LHCN-M2 (cell line): ENCODE data around the gene PWP2. TPM values are rescaled to one million over a fixed set of nuclear protein-coding genes. Genes with fewer than 3 reads are reported as not detected.

Experiments used
- DNase-seq: peaks from one replicate; pipeline ENCODE4 v3.0.0-alpha.2; 2012; ENCODE audit warnings: low read depth
- polyA plus RNA-seq: library from polyadenylated mRNA; unstranded; fragments of >200 nt; gene quantifications from one replicate; pipeline ENCODE4 v1.2.1, GENCODE V29; 2012; ENCODE audit warnings: missing spikeins
- total RNA-seq: library from RNA; depleted of rRNA; stranded (reverse); fragments of >200 nt; gene quantifications from 2 replicates; pipeline ENCODE4 v1.2.3, GENCODE V29; 2014; rRNA removed

The PWP2 gene
- 28.0 and 36.8 TPM in 2 replicates for total RNA-seq
- 10.0 TPM for polyA plus RNA-seq

DNA sequence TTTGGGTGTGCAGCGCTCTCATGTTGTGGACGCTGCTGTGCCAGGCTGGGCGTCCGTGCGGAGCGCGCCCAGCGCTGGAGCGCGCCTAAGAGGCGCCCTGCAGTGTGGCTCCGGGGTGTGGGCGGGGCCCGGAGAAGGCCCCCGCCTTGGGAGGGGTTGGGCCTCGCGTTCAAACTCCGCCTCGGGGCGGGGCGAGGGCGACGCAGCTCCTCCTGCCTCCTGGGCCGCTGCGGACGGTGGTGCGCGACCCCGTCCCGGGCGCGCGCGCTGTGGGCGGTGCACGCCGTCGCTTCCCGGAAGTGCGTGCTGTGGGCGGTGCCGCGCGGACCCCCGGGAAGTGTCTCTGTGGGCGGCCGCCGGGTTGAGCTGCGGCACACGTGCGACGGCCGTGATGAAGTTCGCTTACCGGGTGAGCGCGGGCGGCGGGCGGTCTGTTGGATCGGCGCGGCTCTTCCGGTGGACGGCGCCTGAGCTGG lies at the start of gene PWP2:
TSS of gene PWP2 (plus strand) at position 374 of the 476 bp plus-strand sequence. CDS start at position 392, 18 bp downstream.
- DNase-seq = peak; percentile 30

DNA sequence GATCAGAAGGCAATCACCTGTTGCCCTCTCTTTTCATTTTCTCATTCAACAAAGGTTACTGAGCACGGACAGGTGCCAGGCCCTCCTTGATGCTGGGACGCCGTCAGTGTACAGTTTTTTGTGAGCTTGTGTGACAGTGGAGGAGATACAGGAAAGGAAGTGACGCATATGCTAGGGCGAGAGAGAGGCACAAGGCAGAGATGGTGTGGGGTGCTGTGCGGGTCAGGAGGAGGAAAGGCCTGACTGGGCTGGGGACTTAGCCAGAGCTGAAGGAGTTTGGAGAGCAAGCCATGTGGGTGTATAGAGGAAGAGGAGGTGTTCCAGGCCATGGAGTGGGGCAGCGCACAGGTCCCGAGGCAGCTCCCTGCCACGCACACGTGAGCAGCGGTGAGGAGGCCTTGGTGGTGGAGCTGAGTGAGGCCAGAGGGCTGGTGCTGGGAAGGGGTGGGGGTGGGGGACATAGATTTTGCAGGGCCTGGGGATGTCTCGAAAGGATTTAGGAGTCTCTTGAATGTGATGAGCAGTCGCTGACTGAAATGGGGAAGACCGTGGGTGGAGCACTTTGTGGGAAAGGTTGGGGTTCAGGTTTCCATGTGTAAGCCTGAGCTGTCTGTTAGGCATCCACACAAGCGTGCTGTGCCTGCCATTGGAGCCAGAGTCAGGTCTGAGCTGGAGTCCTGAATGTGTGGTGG lies 49.1 kb upstream of the PWP2 start:
- peak; percentile 32 for DNase-seq

DNA sequence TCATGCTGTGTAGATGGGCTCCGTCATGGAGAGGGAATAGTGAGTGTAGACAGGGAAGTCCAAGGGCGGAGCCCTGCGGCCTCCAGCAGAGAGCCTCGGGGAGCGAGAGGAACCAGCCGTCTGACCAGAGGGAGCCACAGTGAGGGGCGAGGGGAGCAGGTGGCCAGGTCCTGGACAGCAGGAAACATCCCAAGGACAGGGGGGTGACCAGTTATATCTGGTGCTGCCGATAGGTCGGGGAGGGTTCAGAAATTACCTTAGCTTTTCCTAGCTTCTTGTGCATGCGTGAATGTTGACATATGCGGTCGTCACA lies 48.6 kb upstream of the PWP2 start:
- no peak for DNase-seq

DNA sequence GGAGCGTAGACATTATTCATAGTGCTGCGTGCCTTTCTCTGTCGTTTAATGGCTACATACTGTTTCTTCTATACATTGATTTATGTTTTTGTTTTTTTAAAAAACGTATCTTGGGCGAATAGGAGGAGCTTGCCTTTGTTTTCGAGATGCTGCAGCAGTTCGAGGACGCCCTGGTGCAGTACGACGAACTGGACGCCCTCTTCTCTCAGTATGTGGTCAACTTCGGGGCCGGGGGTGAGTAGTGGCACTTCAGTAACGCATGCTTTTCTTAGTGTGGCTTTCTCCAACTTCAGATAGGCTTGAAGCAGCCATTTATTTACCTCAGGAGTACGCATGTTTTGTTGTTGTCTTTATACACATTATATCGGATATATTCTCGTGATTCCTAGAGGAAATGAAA lies 48.2 kb upstream of the PWP2 start:
- no peak for DNase-seq

DNA sequence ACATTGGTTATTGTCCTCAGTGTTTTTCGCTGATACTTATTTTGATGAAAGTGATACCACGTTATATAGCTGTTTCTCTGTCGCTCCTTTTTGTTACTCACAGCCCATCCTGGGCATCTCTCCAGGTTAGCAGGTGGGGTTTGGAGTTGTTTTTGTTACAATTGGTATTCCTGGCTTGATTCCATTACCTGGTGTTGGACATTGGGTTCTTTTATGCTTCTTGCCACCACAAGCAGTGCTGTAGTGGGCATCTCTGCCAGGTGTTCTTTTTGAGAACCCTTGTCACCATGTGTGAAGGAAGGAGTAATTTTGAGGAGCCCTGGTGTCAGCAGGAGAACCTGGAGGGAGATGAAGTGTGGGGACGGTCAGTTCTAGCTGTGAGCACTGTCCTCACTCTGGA lies 47.5 kb upstream of the PWP2 start:
- no peak for DNase-seq

DNA sequence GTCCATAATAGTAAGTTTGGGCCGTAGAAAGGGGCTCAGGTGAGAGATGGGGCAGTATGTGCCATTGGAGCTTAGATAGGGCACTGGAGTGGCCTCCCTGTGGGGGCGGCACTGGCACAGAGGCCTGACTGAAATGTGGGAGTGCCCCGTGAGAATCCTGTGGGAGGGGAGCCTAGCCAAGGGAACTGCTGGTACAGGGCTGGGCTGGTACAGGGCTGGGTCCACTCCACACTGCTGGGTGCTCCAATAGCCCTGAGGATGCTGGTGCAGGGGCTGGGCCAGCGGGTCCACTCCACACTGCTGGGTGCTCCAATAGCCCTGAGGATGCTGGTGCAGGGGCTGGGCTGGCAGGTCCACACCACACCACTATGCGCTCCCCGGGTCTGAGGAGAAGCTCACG lies 44.8 kb upstream of the PWP2 start:
- DNase-seq = no peak

DNA sequence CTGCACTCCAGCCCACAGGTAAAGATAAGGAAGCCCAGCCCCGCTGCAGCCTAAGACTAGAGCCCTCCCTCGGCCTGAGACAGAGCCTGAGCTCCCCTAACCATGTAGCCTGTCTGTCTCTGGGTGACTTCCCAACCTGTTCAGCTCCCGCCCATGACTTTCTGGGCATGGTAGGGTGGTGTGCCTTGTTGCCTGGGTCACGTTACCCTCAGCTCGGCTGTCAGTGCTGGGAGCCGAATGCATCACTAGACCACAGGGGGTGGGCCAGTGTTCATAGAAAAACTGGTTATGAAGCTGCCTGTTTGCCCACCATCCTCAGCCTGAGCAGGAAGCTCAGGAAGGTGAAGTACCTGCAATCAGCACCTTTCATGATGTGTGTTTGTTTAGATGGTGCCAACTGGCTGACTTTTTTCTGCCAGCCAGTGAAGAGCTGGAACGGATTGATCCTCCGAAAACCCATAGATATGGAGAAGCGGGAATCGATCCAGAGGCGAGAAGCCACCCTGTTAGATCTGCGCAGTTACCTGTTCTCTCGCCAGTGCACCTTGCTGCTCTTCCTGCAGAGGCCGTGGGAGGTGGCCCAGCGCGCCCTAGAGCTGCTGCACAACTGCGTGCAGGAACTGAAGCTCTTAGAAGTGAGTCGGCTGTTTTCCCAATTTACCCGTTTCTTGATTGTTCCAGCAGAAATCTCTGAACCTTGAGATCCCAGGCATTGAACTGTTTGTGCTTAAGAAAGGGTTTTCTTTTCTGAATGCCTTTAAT lies 43.9 kb upstream of the PWP2 start:
- no peak for DNase-seq

DNA sequence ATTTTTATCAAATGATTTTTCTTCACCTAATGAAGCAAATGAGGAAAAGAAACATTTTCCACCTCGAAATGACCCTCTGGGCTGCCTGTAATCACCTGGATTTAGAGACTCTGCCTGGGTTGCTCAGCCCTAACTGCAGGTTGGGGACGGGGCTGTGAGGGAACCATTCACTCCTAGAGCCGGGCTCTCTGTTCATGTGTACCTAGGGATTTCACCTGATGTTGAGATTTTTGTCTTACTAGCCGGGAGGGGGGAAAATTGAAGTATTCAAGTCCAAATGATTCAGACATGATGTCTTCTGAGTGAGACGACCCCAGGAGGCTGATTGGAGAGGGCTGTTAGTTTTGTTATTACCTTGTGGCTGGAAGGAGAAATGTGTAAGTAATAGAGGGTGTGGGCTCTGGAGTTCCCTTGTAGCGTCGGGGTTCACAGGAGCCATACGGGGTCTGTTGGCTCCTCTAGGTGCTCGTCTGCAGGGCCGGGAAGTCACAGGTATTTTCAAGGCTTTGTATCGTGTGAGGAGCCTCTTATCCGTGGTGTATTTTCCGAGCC lies 42.3 kb upstream of the PWP2 start:
- DNase-seq = no peak

DNA sequence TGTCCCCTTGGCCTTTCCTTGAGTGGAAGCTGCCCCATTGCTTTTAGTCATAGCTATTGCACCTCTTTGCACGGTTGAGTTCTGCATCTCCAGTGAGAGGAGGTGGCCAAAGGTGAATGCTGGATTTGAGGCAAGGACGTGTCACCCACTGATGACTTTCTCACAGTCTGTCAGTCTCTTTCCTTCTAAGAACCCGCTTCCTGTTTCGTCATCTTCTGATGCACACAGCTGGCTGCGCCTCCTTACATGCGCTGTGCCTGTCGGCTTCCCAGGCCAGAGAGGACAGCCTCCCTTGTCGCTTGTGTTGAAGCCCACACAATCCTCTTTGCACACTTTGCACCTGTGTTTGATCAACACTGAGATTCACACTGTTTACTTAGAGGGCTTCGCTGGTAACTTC lies 41.8 kb upstream of the PWP2 start:
- DNase-seq = no peak

DNA sequence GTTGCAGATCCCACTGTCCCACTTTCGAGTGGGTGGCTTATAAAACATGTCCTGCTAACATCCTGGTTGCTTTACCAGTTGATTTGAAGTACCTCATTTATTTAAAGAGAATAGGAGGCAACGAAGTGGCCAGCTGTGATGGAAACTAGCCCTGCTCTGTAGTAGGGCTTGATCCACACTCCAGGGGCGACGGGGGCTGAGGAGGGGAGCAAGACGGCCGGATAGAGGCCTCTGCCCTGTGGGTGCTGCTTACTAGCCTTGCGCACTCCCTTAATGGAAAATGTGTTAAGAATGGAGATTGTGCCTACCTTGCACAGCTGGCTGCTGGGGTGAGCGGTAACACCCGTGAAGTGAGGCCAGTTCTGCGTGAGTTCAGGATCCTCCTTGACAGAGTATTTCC lies 41.1 kb upstream of the PWP2 start:
- no peak for DNase-seq

DNA sequence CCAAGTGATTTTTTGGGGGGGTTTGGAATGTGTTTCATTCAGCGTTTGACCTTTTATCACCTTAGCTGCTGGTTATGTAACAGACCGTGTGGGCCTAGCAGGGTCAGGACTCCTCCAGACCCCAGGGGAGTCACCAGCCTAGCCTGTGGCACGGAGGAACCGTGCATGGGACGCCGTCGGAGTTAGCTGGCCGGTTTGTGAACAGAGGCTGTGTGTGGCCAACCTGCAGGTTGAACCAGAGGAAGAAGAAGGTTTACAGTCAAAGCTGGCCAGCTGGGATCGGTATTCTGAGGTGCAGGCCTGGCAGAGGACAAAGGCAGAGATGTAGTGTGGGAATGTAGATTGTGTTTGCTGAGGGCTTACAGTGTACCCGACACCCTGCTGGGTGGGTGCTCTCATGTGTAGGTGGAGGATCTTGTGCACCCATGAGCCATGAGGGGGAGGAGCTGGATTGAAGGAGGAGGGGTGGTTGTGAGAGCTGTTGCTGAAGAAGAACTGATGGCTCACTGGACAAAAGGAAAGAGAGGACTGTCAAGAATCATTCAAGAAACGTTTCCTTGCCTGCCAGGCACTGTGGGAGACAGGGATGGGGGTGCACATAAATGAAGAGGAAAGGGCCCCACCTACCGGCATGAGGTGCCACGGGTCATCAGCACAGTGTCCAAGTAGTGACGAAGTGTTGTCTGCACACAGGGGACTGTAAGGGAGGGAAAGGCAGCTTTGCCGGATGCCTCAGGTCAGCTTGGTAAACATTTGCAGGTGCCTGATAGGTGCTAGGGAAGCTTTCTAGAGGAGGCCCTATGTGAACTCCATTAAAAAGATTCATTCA lies 40.0 kb upstream of the PWP2 start:
- DNase-seq = no peak

DNA sequence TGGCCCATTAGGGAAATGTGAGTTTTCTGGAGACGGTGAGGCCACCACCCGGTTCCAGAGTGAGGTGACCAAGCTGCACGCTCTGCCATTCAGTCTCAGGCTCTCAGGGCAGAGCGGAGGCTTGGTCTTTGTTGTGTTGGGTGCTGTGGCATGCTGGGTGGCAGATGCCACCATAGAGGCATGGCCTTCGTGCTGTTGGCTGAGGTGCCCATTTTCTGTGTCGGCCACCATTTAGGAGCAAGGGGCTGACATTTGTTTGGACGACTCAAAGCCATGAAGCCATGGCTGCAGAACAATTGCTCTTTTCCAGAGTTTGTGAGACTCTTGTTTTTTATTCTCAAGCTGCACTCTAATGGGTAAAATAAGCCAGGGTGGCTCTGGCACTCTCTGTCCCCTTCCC lies 36.8 kb upstream of the PWP2 start:
- no peak for DNase-seq

DNA sequence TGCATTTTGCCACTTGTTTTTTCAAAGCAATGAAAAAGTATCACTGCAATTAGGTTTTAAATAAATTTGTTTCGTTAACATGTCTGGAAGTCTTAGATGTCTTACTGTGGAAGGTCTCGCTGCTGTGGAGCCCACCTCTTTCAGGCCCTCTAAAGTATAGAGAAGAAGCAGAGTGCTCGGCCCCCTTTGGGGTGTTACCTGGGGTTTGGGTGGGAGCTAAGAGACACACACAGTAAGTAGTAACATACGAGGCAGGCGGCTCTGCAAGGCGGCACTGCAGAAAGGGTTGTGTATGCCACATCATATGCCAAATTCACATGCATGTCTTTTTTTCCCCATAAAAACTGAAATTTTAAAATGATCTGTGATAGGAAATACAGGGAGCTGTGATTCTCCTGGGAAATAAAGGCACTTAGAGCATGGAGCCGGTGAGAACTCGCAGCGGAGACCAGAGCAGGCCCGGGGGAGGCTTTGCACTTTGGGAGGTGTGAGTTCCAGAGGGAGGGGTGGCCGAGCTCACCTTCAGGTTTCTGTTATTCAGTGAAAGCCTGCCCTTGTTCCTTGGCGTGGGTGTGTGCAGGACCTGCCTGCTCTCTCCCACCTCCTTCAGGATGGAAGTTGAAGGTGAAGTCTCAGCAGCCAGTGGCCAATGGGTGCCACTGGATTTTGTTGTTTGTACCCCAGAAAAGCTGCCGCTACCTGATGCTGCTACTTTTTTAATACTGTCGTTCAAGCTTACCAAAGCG lies 35.7 kb upstream of the PWP2 start:
- no peak for DNase-seq

DNA sequence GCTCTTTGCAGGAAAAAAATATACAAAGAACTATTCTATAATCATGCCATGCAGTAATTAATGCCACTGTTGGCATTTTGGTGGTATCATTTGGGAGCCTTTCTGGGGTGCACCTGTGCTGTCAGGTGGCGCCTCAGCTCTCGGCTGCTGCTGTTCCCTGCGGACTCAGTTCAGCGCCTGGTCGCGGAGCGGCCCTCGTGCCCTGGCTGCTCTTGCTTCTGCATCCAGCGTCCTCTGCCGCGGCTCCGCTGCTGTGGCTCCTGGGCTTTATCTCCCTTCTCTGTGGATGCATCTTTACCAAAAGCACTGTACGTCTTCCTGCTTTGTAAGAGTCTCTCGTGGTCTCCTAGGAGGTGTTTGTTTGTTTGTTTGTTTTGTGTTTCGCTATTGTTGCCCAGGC lies 35.1 kb upstream of the PWP2 start:
- no peak for DNase-seq

DNA sequence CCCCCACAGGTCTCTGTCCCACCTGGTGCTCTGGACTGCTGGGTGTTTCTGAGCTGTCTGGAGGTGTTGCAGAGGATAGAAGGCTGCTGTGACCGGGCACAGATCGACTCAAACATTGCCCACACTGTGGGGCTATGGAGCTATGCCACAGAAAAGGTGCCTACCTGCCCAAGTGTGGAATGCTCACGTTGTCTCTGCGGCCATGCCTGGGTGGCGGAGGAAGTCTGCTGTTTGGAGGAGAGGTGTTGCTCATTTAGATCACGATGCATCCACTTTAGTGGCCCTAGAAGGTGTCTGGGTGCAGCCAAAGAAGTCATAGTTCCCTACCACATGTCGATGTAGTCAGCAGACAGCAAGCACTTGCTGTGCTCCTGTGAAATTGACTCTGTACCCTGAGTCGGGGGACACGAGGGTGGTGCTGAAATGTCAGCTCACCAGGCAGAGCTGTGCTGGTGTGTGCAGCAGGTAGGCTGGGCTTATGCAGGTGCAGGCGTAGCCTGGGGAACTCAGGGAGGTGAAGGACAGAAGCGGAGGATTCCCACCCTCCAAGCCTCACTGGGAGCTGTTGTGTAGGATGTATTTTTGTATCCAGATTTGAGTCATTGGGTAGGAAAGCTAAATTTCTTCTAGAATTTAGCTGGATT lies 32.8 kb upstream of the PWP2 start:
- DNase-seq = no peak

DNA sequence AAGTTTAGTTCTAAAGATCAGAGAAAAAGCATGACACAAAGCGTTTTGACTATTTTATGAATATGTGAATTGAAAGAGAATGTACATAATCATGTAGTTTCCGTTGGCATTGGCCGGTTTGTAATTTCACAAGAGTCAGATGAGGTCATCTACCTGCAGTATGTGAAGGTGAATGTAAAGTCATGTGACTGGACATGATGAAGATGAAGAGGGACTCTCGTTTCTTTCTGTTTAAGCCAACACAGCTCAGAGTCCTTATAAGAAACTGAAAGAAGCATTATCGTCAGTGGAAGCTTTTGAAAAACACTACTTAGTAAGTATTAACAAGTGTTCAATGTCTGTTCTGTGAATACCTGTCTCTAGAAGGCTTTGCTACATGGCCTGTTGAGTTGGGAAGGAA lies 30.9 kb upstream of the PWP2 start:
- no peak for DNase-seq

DNA sequence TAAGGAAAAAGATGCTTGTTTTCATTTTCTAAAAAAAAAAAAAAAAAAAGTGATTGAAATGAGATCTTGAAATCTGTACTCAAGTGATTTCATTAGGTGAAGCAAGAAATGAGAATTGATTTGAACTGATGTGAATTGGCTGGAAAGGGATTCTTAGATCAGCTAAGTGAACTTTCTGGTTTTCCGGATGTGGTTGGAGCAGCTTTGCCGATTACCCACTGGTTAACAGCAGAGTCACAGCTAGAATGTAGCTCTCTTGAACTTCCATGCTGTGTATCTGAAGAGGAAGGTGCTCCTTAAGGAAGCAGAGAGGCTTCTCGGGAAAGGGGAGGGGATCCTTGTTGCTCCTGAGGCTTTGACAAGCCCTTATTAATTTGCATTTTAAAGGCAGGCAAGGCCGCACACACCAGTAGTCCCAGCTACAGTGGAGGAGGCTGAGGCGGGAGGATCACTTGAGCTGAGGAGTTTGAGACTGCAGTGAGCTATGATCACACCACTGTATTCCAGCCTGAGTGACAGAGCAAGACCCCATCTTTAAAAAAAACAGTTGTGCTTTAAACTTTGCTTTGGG lies 28.7 kb upstream of the PWP2 start:
- no peak for DNase-seq

DNA sequence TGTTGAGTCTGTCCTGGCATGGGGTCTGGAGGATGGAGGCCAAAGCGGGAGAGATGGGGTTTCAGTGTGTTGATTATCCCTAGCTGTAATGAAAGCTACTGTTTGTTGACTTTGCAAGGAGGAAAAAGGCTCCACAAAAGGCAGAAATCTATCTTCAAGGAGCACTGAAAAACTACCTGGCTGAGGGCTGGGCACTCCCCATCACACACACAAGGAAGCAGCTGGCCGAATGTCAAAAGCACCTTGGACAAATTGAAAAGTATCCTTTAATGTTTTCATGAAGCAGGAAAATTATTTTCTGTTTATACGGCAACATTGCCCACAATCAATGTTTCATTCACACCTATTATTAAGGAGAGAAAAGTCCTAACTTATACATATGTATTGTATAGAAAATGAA lies 27.8 kb upstream of the PWP2 start:
- DNase-seq = no peak

DNA sequence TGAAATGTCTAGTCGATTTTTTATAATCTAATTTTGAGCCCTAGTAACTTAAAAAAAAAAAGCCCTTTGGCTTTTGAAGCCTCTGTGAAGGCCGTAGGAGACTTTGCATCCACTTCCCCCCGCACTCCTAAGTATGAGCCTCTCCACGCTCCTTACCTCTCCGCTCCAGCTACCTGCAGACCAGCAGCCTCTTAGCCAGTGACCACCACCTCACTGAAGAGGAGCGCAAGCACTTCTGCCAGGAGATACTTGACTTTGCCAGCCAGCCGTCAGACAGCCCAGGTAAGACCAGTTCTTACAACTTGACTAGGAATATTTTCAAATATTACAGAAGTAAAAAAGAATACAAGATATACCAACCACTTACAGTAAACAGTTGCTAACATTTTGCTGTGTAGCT lies 27.4 kb upstream of the PWP2 start:
- no peak for DNase-seq

DNA sequence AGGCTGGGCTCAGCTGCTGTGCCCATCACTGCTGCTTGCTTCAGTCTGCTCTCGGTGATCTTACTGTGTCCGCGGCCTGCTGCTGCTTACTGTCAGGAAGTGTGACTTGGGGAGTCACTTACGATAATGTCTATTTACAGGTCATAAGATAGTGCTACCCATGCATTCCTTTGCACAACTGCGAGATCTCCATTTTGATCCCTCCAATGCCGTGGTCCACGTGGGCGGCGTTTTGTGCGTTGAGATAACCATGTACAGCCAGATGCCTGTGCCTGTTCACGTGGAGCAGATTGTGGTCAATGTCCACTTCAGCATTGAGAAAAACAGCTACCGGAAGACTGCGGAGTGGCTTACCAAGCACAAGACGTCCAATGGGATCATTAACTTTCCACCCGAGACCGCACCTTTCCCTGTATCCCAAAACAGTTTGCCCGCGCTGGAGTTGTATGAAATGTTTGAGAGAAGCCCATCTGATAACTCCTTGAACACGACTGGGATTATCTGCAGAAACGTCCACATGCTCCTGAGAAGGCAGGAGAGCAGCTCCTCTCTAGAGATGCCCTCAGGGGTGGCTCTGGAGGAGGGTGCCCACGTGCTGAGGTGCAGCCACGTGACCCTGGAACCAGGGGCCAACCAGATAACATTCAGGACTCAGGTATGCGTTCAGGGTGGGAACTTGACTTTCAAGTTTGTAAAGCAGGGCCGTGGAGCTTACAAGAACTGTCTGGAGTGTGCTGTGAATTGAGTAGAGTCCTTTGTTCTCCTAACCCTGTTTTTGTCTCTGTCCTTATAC lies 24.4 kb upstream of the PWP2 start:
- DNase-seq = no peak
